Measurements from ENCODE around the gene KRTAP5-7.

The KRTAP5-7 gene

DNA sequence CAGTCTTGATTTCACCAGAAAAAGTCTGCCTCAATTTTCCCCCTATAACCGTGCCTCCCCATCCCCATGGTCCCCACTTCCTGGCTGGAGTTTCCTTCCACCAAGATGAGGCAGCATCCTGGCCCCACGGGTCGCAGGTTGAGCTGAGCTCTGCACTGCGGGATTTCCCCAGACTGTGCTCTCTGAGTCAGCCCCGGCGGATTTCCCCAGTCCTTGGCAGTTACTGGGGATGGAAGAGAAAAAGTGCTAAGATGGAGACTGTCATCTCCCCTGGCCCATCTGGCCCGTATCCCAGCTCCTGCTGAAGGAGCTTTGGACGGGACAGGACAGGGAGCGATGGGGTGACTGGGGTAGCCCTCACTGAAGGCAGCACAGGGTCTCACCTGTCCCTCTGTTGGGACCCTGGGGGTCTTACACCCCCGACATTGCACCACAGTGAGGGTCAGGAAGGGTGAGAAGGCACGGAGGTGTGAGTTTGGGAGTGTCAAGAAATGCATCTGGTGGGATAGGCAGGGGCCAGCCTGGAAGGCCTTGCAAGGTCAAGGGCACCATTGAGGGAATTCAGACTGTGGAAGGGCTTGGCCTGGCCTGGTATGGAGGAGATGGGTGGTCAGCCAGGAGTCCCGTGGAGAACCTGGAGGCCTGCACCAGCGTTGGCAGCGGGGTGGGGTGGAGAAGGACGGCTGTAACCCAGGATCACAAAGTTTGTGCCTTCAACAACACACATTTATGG lies 37.6 kb upstream of the KRTAP5-7 start:
- H3K27me3 ChIP-seq (ENCODE audit: low read depth) = no peaks in the 10 kb centered on the region
- H3K36me3 ChIP-seq (replicated peaks) = peaks cover 12% of the 10 kb centered on the region
- H3K9me3 ChIP-seq = no peaks in the 10 kb centered on the region
- no peak for DNase-seq (ENCODE audit: low spot score in 2 of 2)
- H3K4me1 ChIP-seq = no peaks in the 10 kb centered on the region
- in situ Hi-C loops (cut with MboI; ENCODE audit: low sequenced_read_pairs) = no loop called here
- no peak overlapping the region for H3K4me3 ChIP-seq

DNA sequence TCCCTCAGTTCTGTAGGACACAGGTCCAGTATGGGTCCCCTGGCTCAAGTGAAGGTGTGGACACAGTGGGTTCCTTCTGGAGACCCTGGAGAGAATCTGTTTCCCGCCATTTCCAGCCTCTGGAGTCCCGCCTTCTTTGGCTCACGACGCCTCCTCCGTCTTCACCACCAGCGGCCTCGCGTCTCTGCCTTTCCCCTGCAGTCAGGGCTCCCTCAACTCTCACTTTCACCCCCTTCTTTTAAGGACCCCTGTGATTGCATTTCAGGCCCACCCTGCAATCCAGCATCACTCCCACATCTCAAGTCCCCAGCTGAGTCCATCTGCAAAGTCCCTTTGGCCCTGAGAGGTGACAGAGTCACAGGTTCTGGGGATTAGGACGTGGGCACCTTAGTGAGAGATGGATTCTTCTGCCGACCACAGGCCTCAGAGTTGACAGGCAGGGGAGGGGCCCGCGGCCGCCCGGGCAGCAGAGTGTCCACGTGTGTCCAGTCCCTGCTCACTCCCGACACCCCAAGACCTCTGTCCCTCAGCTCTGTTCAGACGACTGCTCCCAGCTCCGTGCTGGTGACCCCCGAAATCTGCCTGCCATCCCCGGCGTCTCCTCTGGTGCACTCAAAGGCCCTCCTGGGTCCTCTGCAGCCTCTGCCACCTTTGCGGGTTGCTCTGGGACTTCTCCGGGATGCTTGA lies 36.9 kb upstream of the KRTAP5-7 start:
- Histone ChIP-seq H3K9me3 (no peaks in the 10 kb centered on the region), H3K36me3 (replicated peaks) (peaks cover 12% of the 10 kb centered on the region), H3K4me3 (no peak overlapping the region), H3K4me1 (no peaks in the 10 kb centered on the region), H3K27me3 (ENCODE audit: low read depth) (no peaks in the 10 kb centered on the region)
- DNase-seq (ENCODE audit: low spot score in 2 of 2) = no peak
- in situ Hi-C loops (cut with MboI; ENCODE audit: low sequenced_read_pairs) = no loop called here

DNA sequence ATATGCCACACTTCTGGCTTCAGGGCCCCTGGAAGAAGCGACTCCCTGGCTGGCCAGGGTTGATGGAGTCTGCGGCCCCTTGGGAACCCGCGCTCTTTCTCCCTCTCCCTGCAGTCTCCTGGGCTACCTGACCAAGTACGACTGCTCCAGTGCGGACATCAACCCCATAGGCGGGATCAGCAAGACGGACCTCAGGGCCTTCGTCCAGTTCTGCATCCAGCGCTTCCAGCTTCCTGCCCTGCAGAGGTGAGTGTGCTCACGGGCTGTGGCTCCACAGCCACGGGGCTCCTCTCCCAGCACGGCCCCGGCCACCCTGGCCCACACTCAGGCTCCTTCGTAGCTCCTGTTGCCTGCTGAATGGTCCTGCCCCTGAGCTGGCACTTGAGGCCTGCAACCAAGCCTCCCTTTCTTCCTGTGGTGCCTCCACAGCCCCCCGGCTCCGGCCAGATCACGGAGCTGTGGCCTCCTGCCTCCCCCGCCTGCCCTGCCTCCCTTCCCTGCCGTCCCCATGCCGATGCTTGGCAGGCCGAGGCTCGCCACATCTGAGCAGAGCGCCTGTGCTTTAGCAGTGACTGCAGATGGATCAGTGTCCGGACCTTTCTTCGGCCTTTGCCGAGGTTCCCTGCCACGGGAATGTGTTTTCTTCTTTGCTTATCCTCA lies 36.2 kb upstream of the KRTAP5-7 start:
- in situ Hi-C loops (cut with MboI; ENCODE audit: low sequenced_read_pairs) = no loop called here
- no peaks in the 10 kb centered on the region for H3K9me3 ChIP-seq
- no peaks in the 10 kb centered on the region for H3K27me3 ChIP-seq (ENCODE audit: low read depth)
- DNase-seq (ENCODE audit: low spot score in 2 of 2) = no peak
- H3K4me1 ChIP-seq = no peaks in the 10 kb centered on the region
- H3K4me3 ChIP-seq = no peak overlapping the region
- peaks cover 12% of the 10 kb centered on the region for H3K36me3 ChIP-seq (replicated peaks)

DNA sequence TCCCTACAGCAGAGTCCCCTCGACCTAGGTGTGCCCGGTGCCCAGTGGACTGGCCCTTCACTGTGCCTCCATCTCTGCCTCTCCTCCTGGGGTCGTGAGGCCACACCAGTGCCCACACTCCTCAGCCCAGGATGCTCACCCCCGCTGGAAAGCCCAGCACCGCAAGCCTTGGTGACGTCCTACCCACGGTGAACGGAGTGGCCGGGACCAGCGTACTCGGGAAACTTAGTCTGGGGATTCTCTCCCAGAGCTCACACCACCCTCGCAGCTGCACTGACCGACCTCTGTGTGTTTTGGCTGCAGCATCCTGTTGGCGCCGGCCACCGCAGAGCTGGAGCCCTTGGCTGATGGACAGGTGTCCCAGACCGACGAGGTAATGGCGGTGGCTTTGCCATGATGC lies 35.5 kb upstream of the KRTAP5-7 start:
- H3K4me3 ChIP-seq = no peak overlapping the region
- no peak for DNase-seq (ENCODE audit: low spot score in 2 of 2)
- H3K4me1 ChIP-seq = no peaks in the 10 kb centered on the region
- in situ Hi-C loops (cut with MboI; ENCODE audit: low sequenced_read_pairs) = no loop called here
- peaks cover 12% of the 10 kb centered on the region for H3K36me3 ChIP-seq (replicated peaks)
- H3K9me3 ChIP-seq = no peaks in the 10 kb centered on the region
- H3K27me3 ChIP-seq (ENCODE audit: low read depth) = no peaks in the 10 kb centered on the region

DNA sequence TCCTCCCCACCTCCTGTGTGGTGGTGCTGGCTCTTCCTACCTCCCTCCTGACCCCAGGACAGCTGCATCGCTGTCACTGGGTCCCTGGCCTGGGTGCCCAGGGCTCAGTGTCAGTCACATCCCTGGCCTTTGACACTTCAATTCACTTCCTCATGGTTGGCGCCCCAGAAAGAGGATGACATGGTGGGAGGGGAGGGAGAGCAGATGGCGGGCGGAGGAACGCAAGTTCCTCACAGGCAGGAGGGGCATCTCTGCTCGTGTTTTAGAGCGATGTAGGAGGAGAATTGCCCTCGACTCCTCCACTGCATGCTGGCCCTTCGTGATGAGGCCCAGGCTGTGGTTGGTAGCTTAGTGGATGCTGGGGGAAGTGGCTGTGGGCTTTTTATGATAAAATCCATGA lies 35.1 kb upstream of the KRTAP5-7 start:
- H3K4me3 ChIP-seq = no peak overlapping the region
- H3K27me3 ChIP-seq (ENCODE audit: low read depth) = no peaks in the 10 kb centered on the region
- no peaks in the 10 kb centered on the region for H3K4me1 ChIP-seq
- peaks cover 12% of the 10 kb centered on the region for H3K36me3 ChIP-seq (replicated peaks)
- no peak for DNase-seq (ENCODE audit: low spot score in 2 of 2)
- in situ Hi-C loops (cut with MboI; ENCODE audit: low sequenced_read_pairs) = no loop called here
- H3K9me3 ChIP-seq = no peaks in the 10 kb centered on the region

DNA sequence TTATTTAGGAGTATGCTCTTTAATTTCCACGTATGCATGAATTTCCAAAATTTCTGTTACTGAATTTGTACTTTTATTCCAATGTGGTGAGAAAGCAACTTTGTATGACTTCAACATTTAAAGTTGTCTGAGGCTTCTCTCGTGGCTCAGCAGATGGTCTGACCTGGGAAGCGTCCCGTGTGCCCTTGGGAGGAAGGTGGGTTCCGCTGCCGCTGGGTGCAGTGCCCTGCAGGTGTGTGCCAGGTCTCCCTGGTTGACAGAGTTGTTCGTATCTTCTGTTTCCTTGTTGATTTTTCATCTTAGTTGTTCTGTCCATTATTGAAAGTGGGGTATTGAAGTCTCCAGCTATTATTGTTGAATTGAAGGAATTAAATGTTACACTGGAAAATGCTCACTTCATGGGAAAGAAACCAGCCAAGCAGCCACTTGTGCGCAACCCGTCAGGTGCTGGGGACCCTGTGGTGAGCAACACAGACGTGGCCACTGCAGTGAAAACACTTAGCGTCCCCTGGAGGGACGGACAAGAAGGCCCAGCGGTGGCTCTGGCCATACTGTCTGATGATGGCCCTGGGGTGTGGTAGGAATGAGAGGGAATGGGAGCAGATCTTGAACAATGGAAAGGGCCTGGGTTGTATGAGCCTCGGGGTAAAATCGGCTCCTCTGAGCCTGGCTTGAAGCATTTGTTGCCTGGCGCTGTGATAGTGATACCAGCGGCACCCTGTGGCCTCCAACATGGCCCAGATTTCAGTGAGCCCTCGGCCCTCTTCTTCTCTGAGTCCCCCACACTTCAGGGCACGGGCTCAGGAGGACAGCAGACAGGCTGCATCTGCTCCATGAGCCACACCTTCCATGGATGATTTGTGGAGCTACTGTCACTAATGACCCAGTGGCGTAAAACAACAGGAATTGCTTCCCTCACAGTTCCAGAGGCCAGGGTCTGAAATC lies 31.5 kb upstream of the KRTAP5-7 start:
- Histone ChIP-seq H3K9me3 (no peaks in the 10 kb centered on the region), H3K27me3 (ENCODE audit: low read depth) (no peaks in the 10 kb centered on the region), H3K4me1 (no peaks in the 10 kb centered on the region), H3K4me3 (no peak overlapping the region), H3K36me3 (replicated peaks) (peaks cover 17% of the 10 kb centered on the region)
- no peak for DNase-seq (ENCODE audit: low spot score in 2 of 2)
- in situ Hi-C loops (cut with MboI; ENCODE audit: low sequenced_read_pairs) = no loop called here

DNA sequence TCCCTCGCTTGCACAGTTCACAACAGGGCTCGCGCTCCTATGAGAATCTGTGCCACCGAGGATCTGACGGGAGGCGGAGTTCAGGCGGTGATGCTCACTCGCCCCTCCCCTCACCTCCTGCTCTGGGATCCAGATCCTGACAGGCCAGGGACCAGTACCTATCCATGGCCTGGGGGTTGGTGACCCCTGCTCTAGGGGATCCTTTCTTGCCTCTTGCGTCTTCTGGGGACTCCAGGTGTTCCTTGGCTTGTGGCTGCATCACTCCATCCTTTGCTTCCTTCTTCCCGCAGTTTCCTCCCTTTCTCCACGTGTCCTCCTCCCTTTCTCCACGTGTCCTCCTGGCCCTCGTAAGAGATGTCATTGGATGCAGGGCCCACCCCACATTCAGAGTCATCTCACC lies 30.6 kb upstream of the KRTAP5-7 start:
- DNase-seq (ENCODE audit: low spot score in 2 of 2) = no peak
- Histone ChIP-seq H3K4me3 (no peak overlapping the region), H3K36me3 (replicated peaks) (peaks cover 16% of the 10 kb centered on the region), H3K27me3 (ENCODE audit: low read depth) (no peaks in the 10 kb centered on the region), H3K9me3 (no peaks in the 10 kb centered on the region), H3K4me1 (no peaks in the 10 kb centered on the region)
- in situ Hi-C loops (cut with MboI; ENCODE audit: low sequenced_read_pairs) = no loop called here

DNA sequence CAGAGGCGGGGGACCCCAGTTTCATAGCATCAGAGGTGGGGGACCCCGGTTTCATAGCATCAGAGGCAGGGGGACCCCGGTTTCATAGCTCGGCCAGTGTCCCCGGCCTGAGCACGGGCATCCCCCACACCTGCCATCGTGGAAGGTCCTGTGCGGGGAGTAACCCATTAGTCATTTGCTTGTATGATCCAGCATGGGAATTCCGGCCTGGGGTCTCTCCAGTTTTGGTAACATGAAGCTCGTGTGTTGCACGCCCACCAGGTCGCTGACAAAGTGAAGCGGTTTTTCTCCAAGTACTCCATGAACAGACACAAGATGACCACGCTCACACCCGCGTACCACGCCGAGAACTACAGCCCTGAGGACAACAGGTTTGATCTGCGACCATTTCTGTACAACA lies 29.0 kb upstream of the KRTAP5-7 start:
- H3K36me3 ChIP-seq (replicated peaks) = peaks cover 10% of the 10 kb centered on the region
- no peaks in the 10 kb centered on the region for H3K27me3 ChIP-seq (ENCODE audit: low read depth)
- H3K9me3 ChIP-seq = no peaks in the 10 kb centered on the region
- DNase-seq (ENCODE audit: low spot score in 2 of 2) = no peak
- H3K4me1 ChIP-seq = no peaks in the 10 kb centered on the region
- in situ Hi-C loops (cut with MboI; ENCODE audit: low sequenced_read_pairs) = no loop called here
- no peak overlapping the region for H3K4me3 ChIP-seq

DNA sequence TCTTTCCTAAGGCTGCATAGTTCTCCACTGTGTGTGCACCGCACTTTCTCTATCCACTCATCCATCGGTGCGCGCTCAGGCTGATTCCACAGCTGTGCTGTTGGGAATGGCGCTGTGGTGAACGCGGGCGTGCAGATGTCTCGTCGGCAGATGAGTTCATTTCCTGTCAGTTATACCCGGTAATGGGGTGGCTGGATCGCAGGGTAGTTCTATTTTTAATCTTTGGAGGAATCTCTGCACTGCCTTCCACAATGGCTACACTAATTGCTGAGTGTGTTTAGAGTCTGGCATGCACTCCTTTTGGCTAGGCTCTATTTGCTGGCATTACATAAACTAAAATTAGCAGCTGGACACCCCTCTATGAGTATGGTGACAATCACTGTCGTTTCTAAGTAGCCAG lies 27.9 kb upstream of the KRTAP5-7 start:
- no peak overlapping the region for H3K4me3 ChIP-seq
- no peaks in the 10 kb centered on the region for H3K27me3 ChIP-seq (ENCODE audit: low read depth)
- in situ Hi-C loops (cut with MboI; ENCODE audit: low sequenced_read_pairs) = no loop called here
- no peak for DNase-seq (ENCODE audit: low spot score in 2 of 2)
- H3K36me3 ChIP-seq (replicated peaks) = peaks cover 4% of the 10 kb centered on the region
- H3K4me1 ChIP-seq = no peaks in the 10 kb centered on the region
- no peaks in the 10 kb centered on the region for H3K9me3 ChIP-seq

DNA sequence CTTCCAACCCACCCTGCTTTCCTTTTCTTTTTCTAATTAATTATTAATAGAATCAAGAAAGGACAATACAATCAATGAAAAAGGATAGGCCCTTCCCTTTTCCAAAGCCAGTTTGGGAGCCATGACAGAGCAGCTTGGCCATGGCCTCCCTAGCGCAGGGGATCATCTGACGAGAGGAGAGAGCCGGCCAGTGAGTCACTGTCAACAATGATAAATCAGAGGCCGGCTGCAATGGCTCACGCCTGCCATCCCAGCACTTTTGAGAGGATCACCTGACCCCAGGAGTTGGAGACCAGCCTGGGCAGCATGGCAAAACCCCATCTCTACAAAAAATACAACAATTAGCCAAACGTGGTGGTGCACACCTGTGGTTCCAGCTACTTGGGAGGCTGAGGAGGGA lies 27.5 kb upstream of the KRTAP5-7 start:
- in situ Hi-C loops (cut with MboI; ENCODE audit: low sequenced_read_pairs) = no loop called here
- no peaks in the 10 kb centered on the region for H3K9me3 ChIP-seq
- H3K4me3 ChIP-seq = no peak overlapping the region
- no peak for DNase-seq (ENCODE audit: low spot score in 2 of 2)
- H3K4me1 ChIP-seq = no peaks in the 10 kb centered on the region
- peaks cover 4% of the 10 kb centered on the region for H3K36me3 ChIP-seq (replicated peaks)
- H3K27me3 ChIP-seq (ENCODE audit: low read depth) = no peaks in the 10 kb centered on the region

DNA sequence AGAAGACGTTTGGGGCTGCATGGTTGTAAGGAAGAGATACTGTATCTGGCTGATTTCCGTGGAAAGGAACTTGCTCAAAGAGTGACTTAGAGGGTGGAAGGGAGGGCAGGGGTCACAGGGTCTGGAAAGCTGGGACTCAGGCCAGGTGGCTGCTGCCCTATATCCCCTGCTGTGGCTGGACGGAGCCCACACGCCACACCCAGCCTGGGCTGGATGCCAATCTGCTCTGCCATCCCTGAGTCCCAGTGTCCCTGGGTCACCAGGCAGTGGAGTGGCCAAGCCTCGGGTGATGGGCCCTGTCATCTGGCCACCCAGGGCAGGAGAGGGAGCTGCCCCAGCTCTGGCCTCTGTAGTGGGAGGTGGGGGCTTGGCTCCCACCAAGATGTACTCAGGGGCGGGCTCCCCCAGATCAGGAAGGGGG lies 26.5 kb upstream of the KRTAP5-7 start:
- Histone ChIP-seq H3K4me3 (no peak overlapping the region), H3K9me3 (no peaks in the 10 kb centered on the region), H3K4me1 (no peaks in the 10 kb centered on the region), H3K36me3 (replicated peaks) (peaks cover 4% of the 10 kb centered on the region), H3K27me3 (ENCODE audit: low read depth) (no peaks in the 10 kb centered on the region)
- in situ Hi-C loops (cut with MboI; ENCODE audit: low sequenced_read_pairs) = no loop called here
- DNase-seq (ENCODE audit: low spot score in 2 of 2) = no peak

DNA sequence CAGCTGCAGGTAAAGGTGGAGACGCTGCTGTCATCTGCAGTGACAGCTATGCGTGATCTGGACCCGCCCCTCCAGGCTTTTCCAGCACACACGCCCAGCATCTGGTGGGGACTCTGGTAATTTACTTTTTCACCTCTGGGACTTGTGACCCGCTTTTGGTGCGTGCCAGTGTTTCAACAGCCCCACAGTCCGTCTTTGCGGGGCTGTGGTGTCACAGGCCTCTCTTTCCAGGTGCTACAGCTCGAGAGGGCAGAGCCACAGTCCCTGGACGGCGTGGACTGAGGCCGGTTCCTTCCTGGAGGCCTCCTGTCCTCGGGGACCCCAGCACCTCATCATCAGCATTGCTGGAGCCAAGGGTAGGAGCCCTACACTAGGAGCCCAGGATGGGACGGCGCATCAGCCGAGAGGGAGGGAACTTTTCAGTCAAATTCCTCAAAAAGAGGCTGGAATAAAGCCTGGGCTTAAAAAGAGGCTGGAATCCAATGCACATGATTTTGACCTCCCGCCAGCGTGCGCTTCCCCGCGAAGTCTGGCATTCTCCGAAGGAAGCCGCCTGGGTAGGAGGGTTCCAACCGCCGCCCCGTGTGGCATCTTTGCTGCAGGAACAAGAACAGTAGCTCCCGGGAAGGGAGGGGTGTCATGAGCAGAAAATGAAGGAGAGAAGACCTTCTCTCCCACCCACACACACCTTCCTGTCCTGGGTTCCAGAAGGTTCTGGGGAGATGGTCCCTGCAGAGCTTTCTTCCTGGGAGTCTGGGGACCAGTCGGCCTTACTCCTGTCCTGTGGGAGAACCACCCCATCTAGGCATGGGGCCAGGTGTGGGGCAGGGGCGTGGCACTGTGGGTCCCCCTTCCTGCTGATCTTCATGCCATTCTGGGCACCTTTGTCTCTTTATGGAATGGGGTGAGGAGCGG lies 25.7 kb upstream of the KRTAP5-7 start:
- no peaks in the 10 kb centered on the region for H3K4me1 ChIP-seq
- in situ Hi-C loops (cut with MboI; ENCODE audit: low sequenced_read_pairs) = no loop called here
- no peaks in the 10 kb centered on the region for H3K27me3 ChIP-seq (ENCODE audit: low read depth)
- DNase-seq (ENCODE audit: low spot score in 2 of 2) = no peak
- H3K36me3 ChIP-seq (replicated peaks) = peaks cover 4% of the 10 kb centered on the region
- no peak overlapping the region for H3K4me3 ChIP-seq
- no peaks in the 10 kb centered on the region for H3K9me3 ChIP-seq

DNA sequence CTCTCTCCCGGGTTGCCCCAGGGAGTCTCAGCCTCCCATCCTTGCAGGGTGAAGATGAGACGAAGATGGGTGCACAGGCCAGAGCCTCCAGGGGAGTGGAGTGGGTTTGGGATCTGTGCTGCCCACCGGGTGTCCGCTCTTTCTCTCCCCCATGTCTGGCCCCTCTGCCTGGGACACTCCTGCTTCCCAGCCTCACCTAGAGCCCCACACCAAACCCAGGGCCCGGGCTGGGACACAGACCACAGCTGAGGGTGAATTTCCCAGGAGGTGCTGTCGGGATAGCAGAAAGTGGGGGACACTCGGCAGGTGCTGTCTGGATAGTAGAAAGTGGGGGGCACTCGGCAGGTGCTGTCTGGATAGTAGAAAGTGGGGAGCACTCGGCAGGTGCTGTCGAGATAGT lies 25.0 kb upstream of the KRTAP5-7 start:
- in situ Hi-C loops (cut with MboI; ENCODE audit: low sequenced_read_pairs) = no loop called here
- H3K4me3 ChIP-seq = no peak overlapping the region
- no peaks in the 10 kb centered on the region for H3K4me1 ChIP-seq
- no peak for DNase-seq (ENCODE audit: low spot score in 2 of 2)
- no peaks in the 10 kb centered on the region for H3K9me3 ChIP-seq
- H3K27me3 ChIP-seq (ENCODE audit: low read depth) = no peaks in the 10 kb centered on the region
- peaks cover 4% of the 10 kb centered on the region for H3K36me3 ChIP-seq (replicated peaks)

Data from HAP-1 (cell line).